PFSK-1 (cell line): ENCODE data around the gene POU2F1.

Experiments
- POLR2AphosphoS5 ChIP-seq: IDR thresholded peaks from 2 replicates; pipeline ENCODE4 v1.6.1; 2012; ENCODE audit warnings: low read depth, mild to moderate bottlenecking, control low read depth, low read length, moderate library complexity
- REST ChIP-seq, 2 experiments: IDR thresholded peaks; 2 replicates each; pipeline versions ENCODE4 v1.6.1 to v1.8.0; 2011 to 2012; ENCODE audit warnings: low read depth in 2 of 2, low read length in 2 of 2, control low read depth in 1 of 2, inconsistent platforms in 1 of 2, mild to moderate bottlenecking in 1 of 2, moderate library complexity in 1 of 2; ENCODE audit not compliant: insufficient read depth in 1 of 2

- TF ChIP-seq REST (IDR thresholded peaks at IDR 0.05; ENCODE audit: insufficient read depth in 1 of 2, low read depth in 2 of 2, low read length in 2 of 2): no peak
- TF ChIP-seq POLR2AphosphoS5: no peak
These were observed 112.4 kb downstream of the POU2F1 start for GRCh38 chr1:167333124-167333523.
